HEK293 (cell line): ENCODE results near the gene PPT2.

Experiments
- GLIS2 ChIP-seq: fragments of 450-650 bp; formaldehyde crosslinking; IDR thresholded peaks from 2 replicates; pipeline ENCODE4 v1.5.1; 2016; ENCODE audit warnings: missing biosample characterization, missing genetic modification characterization
- KLF8 ChIP-seq: fragments of 450-650 bp; formaldehyde crosslinking; IDR thresholded peaks from 2 replicates; pipeline ENCODE4 v1.5.1; 2016; ENCODE audit warnings: missing biosample characterization, missing genetic modification characterization
- MYNN ChIP-seq: fragments of 450-650 bp; formaldehyde crosslinking; IDR thresholded peaks from 2 replicates; pipeline ENCODE4 v1.5.1; 2016; ENCODE audit warnings: missing biosample characterization, missing genetic modification characterization, borderline replicate concordance
- PRDM10 ChIP-seq: fragments of 450-650 bp; formaldehyde crosslinking; IDR thresholded peaks from 2 replicates; pipeline ENCODE4 v1.5.1; 2016; ENCODE audit warnings: missing biosample characterization, missing genetic modification characterization
- PRDM2 ChIP-seq: fragments of 450-650 bp; formaldehyde crosslinking; IDR thresholded peaks from 2 replicates; pipeline ENCODE4 v1.5.1; 2016; ENCODE audit warnings: missing biosample characterization, missing genetic modification characterization, borderline replicate concordance
- PRDM6 ChIP-seq: fragments of 450-650 bp; formaldehyde crosslinking; IDR thresholded peaks from 2 replicates; pipeline ENCODE4 v1.5.1; 2017; ENCODE audit warnings: missing biosample characterization, missing genetic modification characterization
- ZBTB11 ChIP-seq: fragments of 450-650 bp; formaldehyde crosslinking; conservative IDR thresholded peaks from 2 replicates; pipeline ENCODE4 v1.5.1; 2016; ENCODE audit warnings: low read depth, missing biosample characterization, missing genetic modification characterization
- ZBTB21 ChIP-seq: fragments of 450-650 bp; formaldehyde crosslinking; IDR thresholded peaks from 2 replicates; pipeline ENCODE4 v1.5.1; 2017; ENCODE audit warnings: missing biosample characterization, missing genetic modification characterization
- ZEB2 ChIP-seq: fragments of 450-650 bp; formaldehyde crosslinking; IDR thresholded peaks from 2 replicates; pipeline ENCODE4 v1.5.1; 2016; ENCODE audit warnings: missing biosample characterization, missing genetic modification characterization
- ZFHX2 ChIP-seq: fragments of 450-650 bp; formaldehyde crosslinking; conservative IDR thresholded peaks from 2 replicates; pipeline ENCODE4 v1.5.1; 2016; ENCODE audit warnings: missing biosample characterization, missing genetic modification characterization
- ZNF223 ChIP-seq: fragments of 450-650 bp; formaldehyde crosslinking; IDR thresholded peaks from 2 replicates; pipeline ENCODE4 v1.5.1; 2016; ENCODE audit warnings: missing biosample characterization, missing genetic modification characterization
- ZNF366 ChIP-seq: fragments of 450-650 bp; formaldehyde crosslinking; conservative IDR thresholded peaks from 2 replicates; pipeline ENCODE4 v1.5.1; 2016; ENCODE audit warnings: missing biosample characterization, missing genetic modification characterization
- ZNF391 ChIP-seq: fragments of 450-650 bp; formaldehyde crosslinking; IDR thresholded peaks from 2 replicates; pipeline ENCODE4 v1.5.1; 2016; ENCODE audit warnings: low read depth, missing biosample characterization, missing genetic modification characterization, borderline replicate concordance
- ZNF449 ChIP-seq: fragments of 450-650 bp; formaldehyde crosslinking; IDR thresholded peaks from 2 replicates; pipeline ENCODE4 v1.5.1; 2017; ENCODE audit warnings: missing biosample characterization, mild to moderate bottlenecking, missing genetic modification characterization, moderate library complexity
- ZNF513 ChIP-seq: fragments of 450-650 bp; IDR thresholded peaks from 2 replicates; pipeline ENCODE4 v1.5.1; 2018; ENCODE audit warnings: missing biosample characterization, missing genetic modification characterization
- ZNF548 ChIP-seq: fragments of 450-650 bp; formaldehyde crosslinking; IDR thresholded peaks from 2 replicates; pipeline ENCODE4 v1.5.1; 2016; ENCODE audit warnings: missing biosample characterization, missing genetic modification characterization
- ZNF670 ChIP-seq: fragments of 450-650 bp; formaldehyde crosslinking; IDR thresholded peaks from 2 replicates; pipeline ENCODE4 v1.5.1; 2016; ENCODE audit warnings: missing biosample characterization, missing genetic modification characterization, low read depth
- ZNF692 ChIP-seq: fragments of 450-650 bp; formaldehyde crosslinking; IDR thresholded peaks from 2 replicates; pipeline ENCODE4 v1.5.1; 2016; ENCODE audit warnings: missing biosample characterization, missing genetic modification characterization

The PPT2 gene

GRCh38 chr6:32190054-32190851 lies 36.3 kb downstream of the PPT2 start, which contains the start of gene PBX2 (continued):
- TF ChIP-seq PRDM2 (no peak), ZNF223 (tag by site-specific recombination) (no peak), MYNN (no peak), ZNF548 (tag by site-specific recombination) (no peak), ZNF513 (tag by site-specific recombination) (peak; percentile 87), ZBTB11 (tag by site-specific recombination) (peak; percentile 49), ZNF391 (tag by site-specific recombination) (0 out of 2 replicates have a peak, but pooled peaks have one; percentile 27), ZEB2 (tag by site-specific recombination) (peak; percentile 82), KLF8 (tag by site-specific recombination) (peak; percentile 86), PRDM10 (tag by site-specific recombination) (peak; percentile 79), ZBTB21 (peak; percentile 28; the same call in 1 of the 2 replicates), ZNF670 (no peak), PRDM6 (no peak), ZFHX2 (tag by site-specific recombination) (peak; percentile 93), ZNF692 (tag by site-specific recombination) (peak; percentile 65; the same call in 1 of the 2 replicates), GLIS2 (peak; percentile 79), ZNF366 (peak; percentile 99), ZNF449 (no peak)
